ENCODE measurements around the gene ELMO3.

Gene ELMO3

GRCh38 chr16:67245674-67246080 is 46.7 kb downstream of the ELMO3 start:
- Histone ChIP-seq H3K4me3 (ENCODE audit: low read depth, low read length) (no peak overlapping the region), H3K79me2 (ENCODE audit: control insufficient read depth, insufficient read depth, low read length, poor library complexity) (peaks cover 5% of the 10 kb centered on the region), H2BK120ac (ENCODE audit: insufficient read depth, low read length, poor library complexity) (peak overlapping the region; percentile 43), H2BK12ac (ENCODE audit: low read length) (no peak overlapping the region), H3K4ac (ENCODE audit: low read depth, low read length) (no peak overlapping the region), H3K14ac (ENCODE audit: low read length) (peak overlapping the region; percentile 12), H2AK5ac (ENCODE audit: low read length) (no peak overlapping the region), H3K23ac (ENCODE audit: low read length) (no peak overlapping the region), H4K8ac (ENCODE audit: low read depth, low read length) (peak overlapping the region; percentile 70), H3K79me1 (ENCODE audit: low read length) (peaks cover 33% of the 10 kb centered on the region), H3K27me3 (ENCODE audit: insufficient read depth, low read length) (peaks cover 27% of the 10 kb centered on the region), H3K27ac (ENCODE audit: low read depth, low read length) (peak overlapping the region; percentile 93), H4K91ac (ENCODE audit: low read depth, low read length) (peak overlapping the region; percentile 74), H3K36me3 (ENCODE audit: control insufficient read depth in 1 of 2, insufficient read depth in 2 of 2, low read length in 2 of 2) (no peaks in the 10 kb centered on the region), H3K18ac (ENCODE audit: low read length) (peak overlapping the region; percentile 74), H3K9ac (ENCODE audit: low read length) (peak overlapping the region; percentile 5), H4K12ac (ENCODE audit: low read depth, low read length) (peak overlapping the region; percentile 49), H3K4me1 (ENCODE audit: control insufficient read depth in 1 of 2, insufficient read depth in 2 of 2, low read length in 2 of 2) (peaks cover 56 to 60% of the 10 kb centered on the region in 2 experiments), H2BK5ac (ENCODE audit: low read depth, low read length, poor library complexity) (no peak overlapping the region), H3K9me3 (ENCODE audit: insufficient read depth, low read depth, low read length) (no peaks in the 10 kb centered on the region), H3K4me2 (ENCODE audit: low read length) (peak overlapping the region; percentile 96), H2AFZ (ENCODE audit: insufficient read depth, low read length, poor library complexity) (peak overlapping the region; percentile 59)
- no CpG with 5 or more reads among the region's 8 CpGs for WGBS (ENCODE audit: extremely low coverage, insufficient coverage, insufficient read length)
- peak; percentile 20 to 38 for DNase-seq

GRCh38 chr16:67246081-67246755 is 47.3 kb downstream of the ELMO3 start:
- WGBS (ENCODE audit: extremely low coverage, insufficient coverage, insufficient read length): no CpG with 5 or more reads among the region's 48 CpGs
- H4K12ac ChIP-seq (ENCODE audit: low read depth, low read length): peak overlapping the region; percentile 49

GRCh38 chr16:67246756-67247191 is 47.8 kb downstream of the ELMO3 start:
- Histone ChIP-seq H2BK12ac (ENCODE audit: low read length) (peak overlapping the region; percentile 46), H3K79me1 (ENCODE audit: low read length) (peaks cover 23% of the 10 kb centered on the region), H3K27ac (ENCODE audit: low read depth, low read length) (peak overlapping the region; percentile 93), H2AK5ac (ENCODE audit: low read length) (no peak overlapping the region), H3K4me3 (ENCODE audit: low read depth, low read length) (peak overlapping the region; percentile 80), H3K79me2 (ENCODE audit: control insufficient read depth, insufficient read depth, low read length, poor library complexity) (peaks cover 3% of the 10 kb centered on the region), H3K4ac (ENCODE audit: low read depth, low read length) (no peak overlapping the region), H3K36me3 (ENCODE audit: control insufficient read depth in 1 of 2, insufficient read depth in 2 of 2, low read length in 2 of 2) (no peaks in the 10 kb centered on the region), H3K9ac (ENCODE audit: low read length) (peak overlapping the region; percentile 50), H4K12ac (ENCODE audit: low read depth, low read length) (peak overlapping the region; percentile 46), H2BK5ac (ENCODE audit: low read depth, low read length, poor library complexity) (no peak overlapping the region), H3K9me3 (ENCODE audit: insufficient read depth, low read depth, low read length) (no peaks in the 10 kb centered on the region), H2BK120ac (ENCODE audit: insufficient read depth, low read length, poor library complexity) (peak overlapping the region; percentile 60), H3K4me1 (ENCODE audit: control insufficient read depth in 1 of 2, insufficient read depth in 2 of 2, low read length in 2 of 2) (peaks cover 46 to 49% of the 10 kb centered on the region in 2 experiments), H3K18ac (ENCODE audit: low read length) (peak overlapping the region; percentile 85), H4K91ac (ENCODE audit: low read depth, low read length) (peak overlapping the region; percentile 64), H4K8ac (ENCODE audit: low read depth, low read length) (peak overlapping the region; percentile 54), H3K4me2 (ENCODE audit: low read length) (peak overlapping the region; percentile 96), H3K27me3 (ENCODE audit: insufficient read depth, low read length) (peaks cover 27% of the 10 kb centered on the region), H2AFZ (ENCODE audit: insufficient read depth, low read length, poor library complexity) (peak overlapping the region; percentile 88), H3K14ac (ENCODE audit: low read length) (peak overlapping the region; percentile 71), H3K23ac (ENCODE audit: low read length) (no peak overlapping the region)
- peak; percentile 92 to 93 for DNase-seq
- WGBS (ENCODE audit: extremely low coverage, insufficient coverage, insufficient read length): no CpG with 5 or more reads among the region's 26 CpGs

More at GRCh38 chr16:67246081-67246755, 47.3 kb downstream of the ELMO3 start:
- Histone ChIP-seq H3K36me3 (ENCODE audit: control insufficient read depth in 1 of 2, insufficient read depth in 2 of 2, low read length in 2 of 2) (no peaks in the 10 kb centered on the region), H3K4me2 (ENCODE audit: low read length) (peak overlapping the region; percentile 96), H2BK5ac (ENCODE audit: low read depth, low read length, poor library complexity) (peak overlapping the region; percentile 86), H2BK120ac (ENCODE audit: insufficient read depth, low read length, poor library complexity) (peak overlapping the region; percentile 34), H3K9ac (ENCODE audit: low read length) (peak overlapping the region; percentile 5), H3K9me3 (ENCODE audit: insufficient read depth, low read depth, low read length) (no peaks in the 10 kb centered on the region), H3K18ac (ENCODE audit: low read length) (peak overlapping the region; percentile 66), H4K91ac (ENCODE audit: low read depth, low read length) (peak overlapping the region; percentile 74), H3K4me3 (ENCODE audit: low read depth, low read length) (peak overlapping the region; percentile 80), H3K14ac (ENCODE audit: low read length) (peak overlapping the region; percentile 78), H4K8ac (ENCODE audit: low read depth, low read length) (peak overlapping the region; percentile 70), H3K23ac (ENCODE audit: low read length) (no peak overlapping the region), H3K79me1 (ENCODE audit: low read length) (peaks cover 29% of the 10 kb centered on the region), H3K27me3 (ENCODE audit: insufficient read depth, low read length) (peaks cover 27% of the 10 kb centered on the region), H2AK5ac (ENCODE audit: low read length) (no peak overlapping the region), H2AFZ (ENCODE audit: insufficient read depth, low read length, poor library complexity) (peak overlapping the region; percentile 59), H2BK12ac (ENCODE audit: low read length) (peak overlapping the region; percentile 38), H3K27ac (ENCODE audit: low read depth, low read length) (peak overlapping the region; percentile 93), H3K79me2 (ENCODE audit: control insufficient read depth, insufficient read depth, low read length, poor library complexity) (peaks cover 3% of the 10 kb centered on the region), H3K4me1 (ENCODE audit: control insufficient read depth in 1 of 2, insufficient read depth in 2 of 2, low read length in 2 of 2) (peaks cover 51 to 55% of the 10 kb centered on the region in 2 experiments), H3K4ac (ENCODE audit: low read depth, low read length) (peak overlapping the region; percentile 41)
- DNase-seq: peak; percentile 72 to 73

- Histone ChIP-seq H3K79me2 (ENCODE audit: control insufficient read depth, insufficient read depth, low read length, poor library complexity) (peaks cover 3% of the 10 kb centered on the region), H2BK120ac (ENCODE audit: insufficient read depth, low read length, poor library complexity) (peak within 1 kb of the TSS; percentile 60), H2AK5ac (ENCODE audit: low read length) (no peak within 1 kb of the TSS), H3K27me3 (ENCODE audit: insufficient read depth, low read length) (peaks cover 27% of the 10 kb centered on the region), H2BK12ac (ENCODE audit: low read length) (peak within 1 kb of the TSS; percentile 46), H3K4me1 (ENCODE audit: control insufficient read depth in 1 of 2, insufficient read depth in 2 of 2, low read length in 2 of 2) (peaks cover 39 to 43% of the 10 kb centered on the region in 2 experiments), H2BK5ac (ENCODE audit: low read depth, low read length, poor library complexity) (peak within 1 kb of the TSS; percentile 86), H3K9me3 (ENCODE audit: insufficient read depth, low read depth, low read length) (no peaks in the 10 kb centered on the region), H3K36me3 (ENCODE audit: control insufficient read depth in 1 of 2, insufficient read depth in 2 of 2, low read length in 2 of 2) (no peaks in the 10 kb centered on the region), H3K14ac (ENCODE audit: low read length) (peak within 1 kb of the TSS; percentile 78), H4K8ac (ENCODE audit: low read depth, low read length) (peak within 1 kb of the TSS; percentile 70), H3K4ac (ENCODE audit: low read depth, low read length) (peak within 1 kb of the TSS; percentile 22), H3K18ac (ENCODE audit: low read length) (peak within 1 kb of the TSS; percentile 85), H3K23ac (ENCODE audit: low read length) (no peak within 1 kb of the TSS), H3K79me1 (ENCODE audit: low read length) (peaks cover 20% of the 10 kb centered on the region), H4K91ac (ENCODE audit: low read depth, low read length) (peak within 1 kb of the TSS; percentile 74), H4K12ac (ENCODE audit: low read depth, low read length) (peak within 1 kb of the TSS; percentile 49), H3K9ac (ENCODE audit: low read length) (peak within 1 kb of the TSS; percentile 50), H3K4me2 (ENCODE audit: low read length) (peak within 1 kb of the TSS; percentile 96), H2AFZ (ENCODE audit: insufficient read depth, low read length, poor library complexity) (peak within 1 kb of the TSS; percentile 88), H3K4me3 (ENCODE audit: low read depth, low read length) (peak within 1 kb of the TSS; percentile 80), H3K27ac (ENCODE audit: low read depth, low read length) (peak within 1 kb of the TSS; percentile 93)
- WGBS (ENCODE audit: extremely low coverage, insufficient coverage, insufficient read length): no CpG with 5 or more reads among the region's 60 CpGs
- DNase-seq: peak; percentile 96 to 98
Measured at GRCh38 chr16:67247192-67248072, 48.5 kb downstream of the ELMO3 start, which contains the start of gene FHOD1. Gene FHOD1 (minus strand): TSS chr16:67247481. CDS start chr16:67247410, 71 bp downstream.

Data from trophoblast cell (in vitro differentiated cells and primary cell).